Measurements from ENCODE around the gene SRL. TPM values are rescaled to one million over a fixed set of nuclear protein-coding genes. Genes with fewer than 3 reads are reported as not detected.

Gene SRL
- total and polyA plus RNA-seq, 11 donors = 218 to 760 (median 491) TPM

- DNase-seq = peak in 2 of 5 donors; percentile 20 to 36
These were observed 51.8 kb downstream of the SRL start for GRCh38 chr16:4190086-4190485.

GRCh38 chr16:4184038-4184702, 57.7 kb downstream of the SRL start:
- Histone ChIP-seq H3K36me3 (peaks cover 0 to 17% (median 0%) of the 10 kb centered on the region in 9 donors), H3K27ac (peak overlapping the region; percentile 89 to 99 (median 96)), H3K9me3 (no peaks in the 10 kb centered on the region), H3K4me3 (peak overlapping the region; percentile 43 to 90 (median 76)), H3K27me3 (peaks cover 0 to 12% (median 0%) of the 10 kb centered on the region in 9 donors), H3K4me1 (peaks cover 0 to 17% (median 7%) of the 10 kb centered on the region in 12 donors)
- intact Hi-C loops (cut with DNase I) = loop anchor here in 8 of 10 donors (5.0 to 10.0 kb wide), 4 partner anchors 59 to 469 kb away; partner anchors contain the start of genes ADCY9 (in 4 of the 8) and TRAP1 (in 1 of the 8)
- WGBS, 4 donors = 10 to 16% (median 12%) methylated on average over 22 to 59 of the region's 59 CpGs
- DNase-seq = peak in 2 of 5 donors; percentile 42 to 68
- TF ChIP-seq POLR2A (IDR thresholded peaks at IDR 0.05) (peak in 1 of 2 donors; percentile 40), CTCF (IDR thresholded peaks at IDR 0.05) (no peak)
- peak in 3 of 4 donors; percentile 6 to 28 (median 8) for ATAC-seq

More at GRCh38 chr16:4190086-4190485, 51.8 kb downstream of the SRL start:
- Histone ChIP-seq H3K27me3 (peaks cover 0 to 12% (median 0%) of the 10 kb centered on the region in 9 donors), H3K4me1 (peaks cover 0 to 23% (median 7%) of the 10 kb centered on the region in 12 donors), H3K36me3 (peaks cover 0 to 55% (median 10%) of the 10 kb centered on the region in 9 donors), H3K27ac (peak overlapping the region in 7 of 12 donors; percentile 1 to 40 (median 28)), H3K9me3 (no peaks in the 10 kb centered on the region), H3K4me3 (no peak overlapping the region)
- WGBS, 4 donors = 36 to 47% (median 42%) methylated on average over 7 to 9 of the region's 9 CpGs
- ATAC-seq = peak; percentile 27 to 69 (median 41)
- intact Hi-C loops (cut with DNase I) = loop anchor here in 4 of 10 donors (5.0 to 10.0 kb wide), 4 partner anchors 67 to 208 kb away; no protein-coding TSS in a partner anchor
- TF ChIP-seq CTCF (IDR thresholded peaks at IDR 0.05) (no peak), POLR2A (IDR thresholded peaks at IDR 0.05) (no peak)

GRCh38 chr16:4183237-4184037, 58.4 kb downstream of the SRL start:
- ATAC-seq = peak; percentile 79 to 96 (median 96)
- Histone ChIP-seq H3K27me3 (peaks cover 0 to 12% (median 0%) of the 10 kb centered on the region in 9 donors), H3K27ac (peak overlapping the region; percentile 89 to 99 (median 96)), H3K36me3 (peaks cover 0 to 14% (median 0%) of the 10 kb centered on the region in 9 donors), H3K9me3 (no peaks in the 10 kb centered on the region), H3K4me1 (peaks cover 0 to 17% (median 7%) of the 10 kb centered on the region in 12 donors), H3K4me3 (peak overlapping the region; percentile 43 to 90 (median 76))
- peak in 1 of 2 donors; percentile 83 for TF ChIP-seq POLR2A (IDR thresholded peaks at IDR 0.05)
- peak in 5 of 12 donors; percentile 14 to 51 (median 43) for TF ChIP-seq CTCF (IDR thresholded peaks at IDR 0.05)
- WGBS, 4 donors = 1 to 4% (median 1%) methylated on average over 26 to 85 of the region's 85 CpGs
- intact Hi-C loops (cut with DNase I) = loop anchor here in 8 of 10 donors (1.0 to 10.0 kb wide), 6 partner anchors 59 to 469 kb away; partner anchors contain the start of genes ADCY9 (in 5 of the 8) and TRAP1 (in 1 of the 8)
- peak; percentile 93 to 98 (median 94) for DNase-seq

Measured in heart left ventricle (tissue), 16 donors.